ENCODE data around the gene LIME1. TPM values are rescaled to one million over a fixed set of nuclear protein-coding genes. Genes with fewer than 3 reads are reported as not detected.
A peak's percentile ranks its signal among the peaks of the same experiment; 100 is the strongest.

Gene LIME1
- total and polyA plus RNA-seq, 9 of the 15 experiments (the other 6 are each of a cell fraction or from before 2014, with no cell fraction given), result 0.11 to 17.1 (median 2.8) TPM; not detected in 2

GRCh38 chr20:63707558-63708300 lies 28.7 kb upstream of the LIME1 start, which contains the start of the genes ARFRP1 and ZGPAT (continued):
- TF ChIP-seq ZNF639 (CRISPR knock-in tag; conservative IDR thresholded peaks at IDR 0.05 in 1 of 2, IDR thresholded peaks at IDR 0.05 in 1 of 2), result peak; percentile 48 to 98; a peak in 2 of 4 replicates
- no peak for TF ChIP-seq PATZ1 (CRISPR knock-in tag; IDR thresholded peaks at IDR 0.05; ENCODE audit: borderline replicate concordance)
- TF ChIP-seq HOXB6 (CRISPR knock-in tag; IDR thresholded peaks at IDR 0.05; ENCODE audit: borderline replicate concordance), result no peak
- no peak for TF ChIP-seq RAD51 (IDR thresholded peaks at IDR 0.05; ENCODE audit: borderline replicate concordance, low read depth)
- no peak for TF ChIP-seq ZNF431 (CRISPR knock-in tag; IDR thresholded peaks at IDR 0.05)
- no peak; a peak in 1 of 4 replicates for TF ChIP-seq KDM4B (IDR thresholded peaks at IDR 0.05; ENCODE audit: borderline replicate concordance in 2 of 2, low read depth in 1 of 2)
- peak; percentile 83 for TF ChIP-seq SREBF1 (IDR thresholded peaks at IDR 0.05; ENCODE audit: borderline replicate concordance, low read depth, low read length)
- TF ChIP-seq ZNF436 (CRISPR knock-in tag; IDR thresholded peaks at IDR 0.05), result no peak
- 0 out of 2 replicates have a peak, but pooled peaks have one; percentile 11 for TF ChIP-seq NFXL1 (CRISPR knock-in tag; IDR thresholded peaks at IDR 0.05)
- no peak for TF ChIP-seq SMARCE1 (IDR thresholded peaks at IDR 0.05)
- TF ChIP-seq HNRNPUL1 (IDR thresholded peaks at IDR 0.05; ENCODE audit: low read length), result no peak
- no peak for TF ChIP-seq ZNF311 (CRISPR knock-in tag; IDR thresholded peaks at IDR 0.05)
- TF ChIP-seq CBFB (CRISPR knock-in tag; IDR thresholded peaks at IDR 0.05), result no peak; the same call in 1 of the 2 replicates
- no peak for TF ChIP-seq DDX20 (tag; IDR thresholded peaks at IDR 0.05; ENCODE audit: low read depth)
- TF ChIP-seq NFYB (IDR thresholded peaks at IDR 0.05; ENCODE audit: extremely low read depth, insufficient read length), result no peak
- TF ChIP-seq CC2D1A (IDR thresholded peaks at IDR 0.05), result no peak
- TF ChIP-seq CREBBP (IDR thresholded peaks at IDR 0.05; ENCODE audit: low read depth, low read length), result no peak
- no peak for TF ChIP-seq NCOA1 (IDR thresholded peaks at IDR 0.05; ENCODE audit: low read depth)
- TF ChIP-seq FOXM1 (IDR thresholded peaks at IDR 0.05; ENCODE audit: low read depth), result no peak
- no peak; the same call in 1 of the 2 replicates for TF ChIP-seq FOXM1 (CRISPR knock-in tag; IDR thresholded peaks at IDR 0.05; ENCODE audit: low read depth)
- no peak for TF ChIP-seq ZNF512 (tag; IDR thresholded peaks at IDR 0.05)
- no peak for TF ChIP-seq NBN (IDR thresholded peaks at IDR 0.05; ENCODE audit: low read depth)
- no peak for TF ChIP-seq SMARCC2 (IDR thresholded peaks at IDR 0.05; ENCODE audit: low read depth)
- no peak for TF ChIP-seq ETV6 (IDR thresholded peaks at IDR 0.05; ENCODE audit: borderline replicate concordance in 1 of 2, low read depth in 2 of 2, low read length in 1 of 2)
- TF ChIP-seq ETV6 (CRISPR knock-in tag; IDR thresholded peaks at IDR 0.05; ENCODE audit: borderline replicate concordance), result no peak
